SK-N-SH treated with all-trans-retinoic acid at 6 μM for 48 hours (cell line): Measurements from ENCODE around the gene OR8A1.

Experiments used
- ATAC-seq: fragments of 200-7000 bp; cut with Tn5 transposase; 3 replicates; pipeline ENCODE4 v1.9.1; 2020; ENCODE audit warnings: mild to moderate bottlenecking, moderate library complexity
- ARNTL ChIP-seq: fragments of 450-650 bp; formaldehyde crosslinking; IDR thresholded peaks from 2 replicates; pipeline ENCODE4 v1.5.0; 2020; ENCODE audit warnings: low read depth, mild to moderate bottlenecking, moderate library complexity, borderline replicate concordance
- BACH2 ChIP-seq: fragments of 250-450 bp; sonication (Bioruptor Pico); IDR thresholded peaks from 2 replicates; pipeline ENCODE4 v1.9.0; 2021; ENCODE audit warnings: mild to moderate bottlenecking, borderline replicate concordance
- ESRRG ChIP-seq: fragments of 250-450 bp; sonication (Bioruptor Pico); IDR thresholded peaks from 2 replicates; pipeline ENCODE4 v1.6.1; 2021; ENCODE audit warnings: mild to moderate bottlenecking
- ISL1 ChIP-seq: fragments of 250-450 bp; sonication (Bioruptor Pico); IDR thresholded peaks from 2 replicates; pipeline ENCODE4 v2.1.2; 2022; ENCODE audit warnings: mild to moderate bottlenecking, moderate library complexity
- PPARA ChIP-seq: fragments of 250-450 bp; sonication (Bioruptor Pico); IDR thresholded peaks from 2 replicates; pipeline ENCODE4 v1.5.0; 2020; ENCODE audit warnings: mild to moderate bottlenecking, borderline replicate concordance
- RARB ChIP-seq: fragments of 250-450 bp; sonication (Bioruptor Pico); IDR thresholded peaks from 2 replicates; pipeline ENCODE4 v1.8.0; 2021; ENCODE audit warnings: mild to moderate bottlenecking, moderate library complexity
- SNAI2 ChIP-seq: fragments of 250-450 bp; sonication (Bioruptor Pico); IDR thresholded peaks from 2 replicates; pipeline ENCODE4 v1.5.0; 2020; ENCODE audit warnings: mild to moderate bottlenecking, moderate library complexity
- TCF4 ChIP-seq: fragments of 250-450 bp; sonication (Bioruptor Pico); IDR thresholded peaks from 2 replicates; pipeline ENCODE4 v1.8.0; 2021; ENCODE audit warnings: mild to moderate bottlenecking, moderate library complexity, borderline replicate concordance
- TOX ChIP-seq: fragments of 250-450 bp; sonication (Bioruptor Pico); IDR thresholded peaks from 2 replicates; pipeline ENCODE4 v1.8.0; 2021; ENCODE audit warnings: mild to moderate bottlenecking, moderate library complexity, borderline replicate concordance
- ZC3H10 ChIP-seq: fragments of 250-450 bp; sonication (Bioruptor Pico); IDR thresholded peaks from 2 replicates; pipeline ENCODE4 v1.5.1; 2021; ENCODE audit warnings: mild to moderate bottlenecking, moderate library complexity
- ZFP3 ChIP-seq: fragments of 250-450 bp; sonication (Bioruptor Pico); IDR thresholded peaks from 2 replicates; pipeline ENCODE4 v1.5.0; 2020; ENCODE audit warnings: mild to moderate bottlenecking, moderate library complexity
- ZFP30 ChIP-seq: fragments of 450-650 bp; formaldehyde crosslinking; IDR thresholded peaks from 2 replicates; pipeline ENCODE4 v1.5.0; 2022; ENCODE audit warnings: mild to moderate bottlenecking, moderate library complexity
- ZNF565 ChIP-seq: fragments of 450-650 bp; formaldehyde crosslinking; conservative IDR thresholded peaks from 2 replicates; pipeline ENCODE4 v1.5.0; 2020; ENCODE audit warnings: low read depth, mild to moderate bottlenecking, moderate library complexity
- ZNF70 ChIP-seq: fragments of 450-650 bp; formaldehyde crosslinking; IDR thresholded peaks from 2 replicates; pipeline ENCODE4 v1.5.0; 2020; ENCODE audit warnings: mild to moderate bottlenecking, moderate library complexity
- ZNF8 ChIP-seq: fragments of 450-650 bp; formaldehyde crosslinking; IDR thresholded peaks from 2 replicates; pipeline ENCODE4 v1.5.0; 2020; ENCODE audit warnings: mild to moderate bottlenecking, moderate library complexity
- TF ChIP-seq, protein P1 (sequence below): fragments of 250-450 bp; sonication (Bioruptor Pico); IDR thresholded peaks from 2 replicates; pipeline ENCODE4 v1.8.0; 2020; ENCODE audit warnings: mild to moderate bottlenecking, moderate library complexity, borderline replicate concordance
- TF ChIP-seq, protein P2 (sequence below): fragments of 250-450 bp; sonication (Bioruptor Pico); IDR thresholded peaks from 2 replicates; pipeline ENCODE4 v1.5.1; 2020; ENCODE audit warnings: low read depth, mild to moderate bottlenecking, moderate library complexity
- TF ChIP-seq, protein P3 (sequence below): fragments of 250-450 bp; sonication (Bioruptor Pico); IDR thresholded peaks from 2 replicates; pipeline ENCODE4 v1.8.0; 2021; ENCODE audit warnings: low read depth, mild to moderate bottlenecking, moderate library complexity, borderline replicate concordance
- TF ChIP-seq, protein P4 (sequence below): fragments of 250-450 bp; sonication (Bioruptor Pico); IDR thresholded peaks from 2 replicates; pipeline ENCODE4 v1.5.0; 2020; ENCODE audit warnings: mild to moderate bottlenecking, moderate library complexity

Gene OR8A1

DNA sequence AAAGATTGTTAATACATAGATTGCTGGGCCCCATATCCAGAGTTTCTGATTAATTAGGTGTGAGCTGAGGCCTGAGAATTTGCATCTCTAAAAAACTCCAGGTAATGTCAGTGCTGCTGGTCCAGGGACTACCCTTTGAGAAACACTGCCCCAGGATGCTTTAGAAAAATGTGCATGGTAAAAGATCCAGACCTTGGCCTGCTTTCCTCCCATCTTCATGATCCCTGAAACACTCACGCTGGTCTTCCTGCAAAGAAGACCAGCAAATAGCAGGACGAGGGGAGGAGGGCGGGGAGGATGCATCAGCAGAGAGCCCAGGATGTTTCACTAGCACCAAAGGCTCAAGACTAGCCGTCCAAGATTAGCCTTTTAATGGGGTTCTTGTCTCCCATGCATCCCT, at the start of gene OR8A1:
Gene OR8A1 (plus strand): TSS at position 301 of the 400 bp plus-strand sequence. CDS start 123 bp downstream, outside the sequence.
- TF ChIP-seq, protein P1, sequence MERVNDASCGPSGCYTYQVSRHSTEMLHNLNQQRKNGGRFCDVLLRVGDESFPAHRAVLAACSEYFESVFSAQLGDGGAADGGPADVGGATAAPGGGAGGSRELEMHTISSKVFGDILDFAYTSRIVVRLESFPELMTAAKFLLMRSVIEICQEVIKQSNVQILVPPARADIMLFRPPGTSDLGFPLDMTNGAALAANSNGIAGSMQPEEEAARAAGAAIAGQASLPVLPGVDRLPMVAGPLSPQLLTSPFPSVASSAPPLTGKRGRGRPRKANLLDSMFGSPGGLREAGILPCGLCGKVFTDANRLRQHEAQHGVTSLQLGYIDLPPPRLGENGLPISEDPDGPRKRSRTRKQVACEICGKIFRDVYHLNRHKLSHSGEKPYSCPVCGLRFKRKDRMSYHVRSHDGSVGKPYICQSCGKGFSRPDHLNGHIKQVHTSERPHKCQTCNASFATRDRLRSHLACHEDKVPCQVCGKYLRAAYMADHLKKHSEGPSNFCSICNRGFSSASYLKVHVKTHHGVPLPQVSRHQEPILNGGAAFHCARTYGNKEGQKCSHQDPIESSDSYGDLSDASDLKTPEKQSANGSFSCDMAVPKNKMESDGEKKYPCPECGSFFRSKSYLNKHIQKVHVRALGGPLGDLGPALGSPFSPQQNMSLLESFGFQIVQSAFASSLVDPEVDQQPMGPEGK (CRISPR knock-in tag) = no peak
- TF ChIP-seq SNAI2 (no peak), TCF4 (no peak), ZFP30 (no peak), RARB (CRISPR knock-in tag) (no peak), PPARA (CRISPR knock-in tag) (no peak), ARNTL (CRISPR knock-in tag) (no peak), ZNF565 (CRISPR knock-in tag) (no peak), TOX (CRISPR knock-in tag) (no peak), ISL1 (no peak), ZC3H10 (CRISPR knock-in tag) (no peak), BACH2 (CRISPR knock-in tag) (no peak)
- TF ChIP-seq, protein P2, sequence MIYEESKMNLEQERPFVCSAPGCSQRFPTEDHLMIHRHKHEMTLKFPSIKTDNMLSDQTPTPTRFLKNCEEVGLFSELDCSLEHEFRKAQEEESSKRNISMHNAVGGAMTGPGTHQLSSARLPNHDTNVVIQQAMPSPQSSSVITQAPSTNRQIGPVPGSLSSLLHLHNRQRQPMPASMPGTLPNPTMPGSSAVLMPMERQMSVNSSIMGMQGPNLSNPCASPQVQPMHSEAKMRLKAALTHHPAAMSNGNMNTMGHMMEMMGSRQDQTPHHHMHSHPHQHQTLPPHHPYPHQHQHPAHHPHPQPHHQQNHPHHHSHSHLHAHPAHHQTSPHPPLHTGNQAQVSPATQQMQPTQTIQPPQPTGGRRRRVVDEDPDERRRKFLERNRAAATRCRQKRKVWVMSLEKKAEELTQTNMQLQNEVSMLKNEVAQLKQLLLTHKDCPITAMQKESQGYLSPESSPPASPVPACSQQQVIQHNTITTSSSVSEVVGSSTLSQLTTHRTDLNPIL (CRISPR knock-in tag) = no peak
- TF ChIP-seq, protein P3, sequence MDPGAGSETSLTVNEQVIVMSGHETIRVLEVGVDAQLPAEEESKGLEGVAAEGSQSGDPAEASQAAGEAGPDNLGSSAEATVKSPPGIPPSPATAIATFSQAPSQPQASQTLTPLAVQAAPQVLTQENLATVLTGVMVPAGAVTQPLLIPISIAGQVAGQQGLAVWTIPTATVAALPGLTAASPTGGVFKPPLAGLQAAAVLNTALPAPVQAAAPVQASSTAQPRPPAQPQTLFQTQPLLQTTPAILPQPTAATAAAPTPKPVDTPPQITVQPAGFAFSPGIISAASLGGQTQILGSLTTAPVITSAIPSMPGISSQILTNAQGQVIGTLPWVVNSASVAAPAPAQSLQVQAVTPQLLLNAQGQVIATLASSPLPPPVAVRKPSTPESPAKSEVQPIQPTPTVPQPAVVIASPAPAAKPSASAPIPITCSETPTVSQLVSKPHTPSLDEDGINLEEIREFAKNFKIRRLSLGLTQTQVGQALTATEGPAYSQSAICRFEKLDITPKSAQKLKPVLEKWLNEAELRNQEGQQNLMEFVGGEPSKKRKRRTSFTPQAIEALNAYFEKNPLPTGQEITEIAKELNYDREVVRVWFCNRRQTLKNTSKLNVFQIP = no peak
- no peak for ATAC-seq

DNA sequence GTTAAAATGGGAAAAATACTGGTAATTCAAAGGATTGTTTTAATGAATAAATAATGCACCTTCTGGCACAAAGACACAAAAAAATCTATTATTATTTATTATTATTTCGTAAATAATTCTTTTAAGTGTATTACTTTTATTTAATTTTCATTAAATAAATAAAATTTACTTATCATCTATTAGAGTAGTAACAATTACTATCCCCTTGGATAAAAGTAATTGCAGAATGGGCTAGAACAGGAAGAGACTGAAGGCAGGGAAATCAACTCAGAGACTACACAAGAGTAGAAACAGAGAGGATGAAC, 49.3 kb upstream of the OR8A1 start:
- ATAC-seq = no peak
- TF ChIP-seq ARNTL (CRISPR knock-in tag) (no peak), ZNF8 (CRISPR knock-in tag) (no peak)
- TF ChIP-seq, protein P4, sequence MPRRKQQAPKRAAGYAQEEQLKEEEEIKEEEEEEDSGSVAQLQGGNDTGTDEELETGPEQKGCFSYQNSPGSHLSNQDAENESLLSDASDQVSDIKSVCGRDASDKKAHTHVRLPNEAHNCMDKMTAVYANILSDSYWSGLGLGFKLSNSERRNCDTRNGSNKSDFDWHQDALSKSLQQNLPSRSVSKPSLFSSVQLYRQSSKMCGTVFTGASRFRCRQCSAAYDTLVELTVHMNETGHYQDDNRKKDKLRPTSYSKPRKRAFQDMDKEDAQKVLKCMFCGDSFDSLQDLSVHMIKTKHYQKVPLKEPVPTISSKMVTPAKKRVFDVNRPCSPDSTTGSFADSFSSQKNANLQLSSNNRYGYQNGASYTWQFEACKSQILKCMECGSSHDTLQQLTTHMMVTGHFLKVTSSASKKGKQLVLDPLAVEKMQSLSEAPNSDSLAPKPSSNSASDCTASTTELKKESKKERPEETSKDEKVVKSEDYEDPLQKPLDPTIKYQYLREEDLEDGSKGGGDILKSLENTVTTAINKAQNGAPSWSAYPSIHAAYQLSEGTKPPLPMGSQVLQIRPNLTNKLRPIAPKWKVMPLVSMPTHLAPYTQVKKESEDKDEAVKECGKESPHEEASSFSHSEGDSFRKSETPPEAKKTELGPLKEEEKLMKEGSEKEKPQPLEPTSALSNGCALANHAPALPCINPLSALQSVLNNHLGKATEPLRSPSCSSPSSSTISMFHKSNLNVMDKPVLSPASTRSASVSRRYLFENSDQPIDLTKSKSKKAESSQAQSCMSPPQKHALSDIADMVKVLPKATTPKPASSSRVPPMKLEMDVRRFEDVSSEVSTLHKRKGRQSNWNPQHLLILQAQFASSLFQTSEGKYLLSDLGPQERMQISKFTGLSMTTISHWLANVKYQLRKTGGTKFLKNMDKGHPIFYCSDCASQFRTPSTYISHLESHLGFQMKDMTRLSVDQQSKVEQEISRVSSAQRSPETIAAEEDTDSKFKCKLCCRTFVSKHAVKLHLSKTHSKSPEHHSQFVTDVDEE (CRISPR knock-in tag) = no peak

DNA sequence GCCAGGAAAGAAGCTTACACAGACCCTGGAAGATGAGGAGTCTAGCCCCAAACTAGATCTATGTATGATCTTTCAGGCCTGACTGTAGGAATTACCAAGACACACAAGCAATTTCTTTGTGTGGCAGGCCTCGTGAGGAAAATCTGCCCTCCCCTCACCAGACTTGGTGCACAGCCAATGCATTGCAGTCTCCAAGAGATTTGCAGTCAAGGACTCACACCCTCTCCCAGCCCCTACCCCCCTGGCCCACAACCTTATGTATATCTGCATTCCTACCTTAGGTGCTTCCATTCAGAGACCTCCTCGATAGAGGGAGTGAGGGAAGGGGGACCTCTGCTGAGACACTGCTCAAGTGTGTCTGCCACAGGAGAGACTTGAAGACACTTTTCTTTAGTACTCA, 36.2 kb upstream of the OR8A1 start:
- ATAC-seq = no peak
- no peak for TF ChIP-seq ZNF8 (CRISPR knock-in tag)
- TF ChIP-seq, protein P3 = no peak
- TF ChIP-seq BACH2 (CRISPR knock-in tag) = no peak
- TF ChIP-seq, protein P1 (CRISPR knock-in tag) = no peak
- no peak for TF ChIP-seq TCF4
- TF ChIP-seq, protein P4 (CRISPR knock-in tag) = no peak
- no peak for TF ChIP-seq RARB (CRISPR knock-in tag)
- TF ChIP-seq PPARA (CRISPR knock-in tag) = no peak
- TF ChIP-seq, protein P2 (CRISPR knock-in tag) = no peak
- no peak for TF ChIP-seq ZC3H10 (CRISPR knock-in tag)
- TF ChIP-seq ESRRG (CRISPR knock-in tag) = no peak
- no peak for TF ChIP-seq ZFP30
- TF ChIP-seq ZNF70 (CRISPR knock-in tag) = no peak
- TF ChIP-seq ZFP3 (CRISPR knock-in tag) = no peak
